GM19463 (cell line): ENCODE results near the gene BACE1-AS.
"Not testable (repeated sequence)": the region's sequence is repeated elsewhere in the genome, so short reads cannot be mapped to it uniquely, and the experiment has no call there.

Experiments used
- ATAC-seq: cut with Tn5 transposase; IDR thresholded peaks from one replicate; pipeline ENCODE4 v1.9.1; 2021; ENCODE audit warnings: mild to moderate bottlenecking, moderate library complexity; ENCODE audit not compliant: unreplicated experiment

BACE1-AS gene

DNA sequence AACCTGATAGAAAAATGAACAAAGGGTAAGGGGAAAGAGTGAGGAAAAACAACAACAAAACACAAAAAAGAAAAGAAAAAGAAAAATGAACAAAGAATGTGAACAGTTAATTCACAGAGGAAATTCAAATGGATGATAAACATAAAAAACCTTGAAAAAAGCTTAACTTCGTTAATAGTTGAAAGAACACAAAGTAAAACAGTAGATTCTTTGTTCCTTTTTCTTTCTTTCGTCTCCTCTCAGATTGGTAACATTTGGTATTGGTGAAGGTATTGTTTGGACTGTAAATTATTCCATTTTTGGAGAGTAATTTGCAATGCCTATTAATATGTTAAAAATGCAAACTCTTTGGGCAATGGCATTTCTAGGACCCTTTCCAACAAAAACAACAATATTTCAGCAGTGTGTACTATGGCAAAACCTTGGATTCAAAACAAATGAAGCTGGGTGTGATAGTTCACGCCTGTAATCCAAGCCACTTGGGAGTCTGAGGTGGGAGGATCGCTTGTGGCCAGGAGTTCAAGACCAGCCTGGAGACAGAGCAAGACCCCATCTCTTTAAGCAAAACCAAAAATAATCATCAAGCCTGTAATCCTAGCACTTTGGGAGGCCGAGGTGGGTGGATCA is 28.2 kb downstream of the BACE1-AS start:
- no peak for ATAC-seq

DNA sequence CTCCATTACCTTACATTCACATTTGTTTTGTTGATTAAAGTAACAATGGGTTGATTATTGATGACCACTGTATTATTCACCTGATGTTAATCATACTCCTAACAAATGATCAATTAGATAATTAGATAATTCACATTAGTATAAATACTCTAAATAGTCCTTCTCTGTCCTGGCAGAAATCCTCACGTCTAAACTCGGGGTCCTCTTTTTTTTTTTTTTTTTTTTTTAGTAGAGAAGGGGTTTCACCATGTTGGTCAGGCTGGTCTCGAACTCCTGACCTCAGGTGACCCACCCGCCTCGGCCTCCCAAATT is 36.1 kb downstream of the BACE1-AS start:
- not testable (repeated sequence) for ATAC-seq

DNA sequence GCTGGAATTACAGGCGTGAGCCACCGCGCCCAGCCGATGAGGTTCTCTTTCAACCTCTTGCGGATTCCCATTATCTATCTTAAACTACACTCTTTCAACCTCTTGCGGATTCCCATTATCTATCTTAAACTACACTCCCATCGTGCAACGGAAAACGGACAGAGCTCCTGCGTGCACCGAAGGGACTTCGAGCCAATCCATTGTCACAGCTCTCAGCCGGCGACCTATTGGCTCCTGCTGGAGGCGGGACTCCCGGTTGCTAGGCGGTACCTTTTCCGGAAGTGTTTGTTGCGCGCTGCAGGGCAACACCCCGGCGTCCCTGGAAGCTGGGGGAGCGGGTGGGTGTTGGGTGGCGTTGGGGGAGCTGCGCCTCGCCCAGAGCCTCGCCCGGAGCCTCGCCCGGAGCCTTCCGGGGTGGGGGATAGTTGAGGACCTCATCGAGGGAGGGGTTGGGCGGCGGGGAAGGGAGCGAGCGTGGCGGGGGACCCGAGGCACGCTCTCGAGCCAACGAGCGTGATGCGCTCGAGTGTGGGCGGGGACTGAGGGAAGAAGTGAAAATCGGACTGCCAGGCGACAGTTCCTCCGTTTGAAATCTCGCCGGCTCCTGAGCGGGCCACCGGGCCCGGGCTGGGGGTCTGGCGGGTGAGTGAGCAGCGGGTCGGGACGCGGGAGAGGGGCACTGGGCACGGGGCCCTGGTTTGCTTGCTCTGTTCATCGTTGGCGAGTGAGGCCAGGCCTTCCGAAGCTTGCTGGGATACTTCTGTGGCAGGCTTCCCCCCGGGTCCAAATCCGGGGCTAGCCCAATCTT is 36.6 kb downstream of the BACE1-AS start, which contains the start of gene CEP164:
TSS of gene CEP164 (plus strand) at position 288 of the 808 bp plus-strand sequence. CDS start 10,733 bp downstream, outside the sequence.
- ATAC-seq, result peak; percentile 96

DNA sequence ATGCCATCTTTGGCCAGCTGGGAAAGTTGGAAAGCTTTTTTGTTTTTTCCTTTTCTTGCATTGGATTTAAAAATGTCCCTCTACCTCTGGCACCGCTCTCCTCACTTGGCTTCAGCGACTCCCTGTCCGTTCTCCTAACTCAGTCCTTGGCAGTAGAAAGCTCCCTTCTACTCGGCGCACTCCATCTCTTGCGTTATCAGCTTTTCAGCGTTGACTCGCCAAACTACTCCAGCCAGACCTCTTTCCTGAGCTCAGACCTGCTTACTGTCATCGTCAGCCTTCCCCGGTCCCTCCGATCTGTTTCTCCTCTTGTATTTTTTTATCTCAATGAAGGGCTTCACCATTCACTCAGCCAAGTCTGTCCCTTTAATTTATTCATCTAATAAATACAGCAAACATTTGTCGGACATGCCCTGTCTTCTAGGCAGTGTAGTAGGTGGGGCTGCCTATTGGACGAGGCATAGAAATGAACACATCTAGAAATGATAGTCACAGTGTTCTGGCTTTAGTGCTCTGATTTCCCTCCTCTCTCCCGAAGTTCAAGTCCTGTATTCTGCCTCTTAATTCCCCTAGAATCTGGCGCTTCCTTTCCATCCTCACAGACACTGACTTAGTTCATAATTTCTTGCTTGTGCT is 37.3 kb downstream of the BACE1-AS start:
- peak; percentile 4 for ATAC-seq

DNA sequence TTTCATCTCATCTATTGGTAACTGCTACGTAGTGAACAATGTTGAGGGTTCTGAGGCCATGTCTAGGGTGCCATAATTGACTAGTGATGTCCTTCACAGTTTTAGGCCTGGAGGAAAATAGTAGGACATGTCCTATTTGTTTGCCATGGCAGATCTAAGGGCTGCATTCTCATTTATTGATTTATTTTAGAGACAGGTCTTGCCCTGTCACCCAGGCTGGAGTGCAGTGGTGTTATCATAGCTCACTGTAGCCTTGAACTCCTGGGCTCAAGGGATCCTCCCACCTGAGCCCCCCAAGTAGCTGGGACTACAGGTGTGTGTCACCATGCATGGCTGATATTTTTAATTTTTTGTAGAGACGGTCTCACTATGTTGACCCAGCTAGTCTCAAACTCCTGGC is 41.7 kb downstream of the BACE1-AS start:
- ATAC-seq, result no peak

DNA sequence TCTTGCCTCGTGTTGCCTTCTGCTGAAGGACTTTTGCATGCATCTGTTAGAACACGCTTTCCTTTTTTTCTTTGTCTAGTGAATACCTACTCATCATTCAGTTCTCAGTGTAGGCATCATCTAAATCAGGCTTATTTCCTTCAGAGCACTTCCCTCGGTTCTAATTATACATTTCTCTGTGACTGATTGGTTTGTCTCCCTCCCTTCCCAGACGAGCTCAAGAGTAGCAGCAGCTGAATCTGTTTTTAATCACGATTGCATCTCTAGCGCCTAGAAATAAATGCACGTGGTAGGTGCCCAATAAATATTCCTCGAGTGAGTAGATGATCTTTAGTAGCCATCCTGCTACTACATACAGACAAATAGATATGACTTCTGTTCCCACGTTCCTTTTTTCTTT is 42.8 kb downstream of the BACE1-AS start:
- no peak for ATAC-seq

DNA sequence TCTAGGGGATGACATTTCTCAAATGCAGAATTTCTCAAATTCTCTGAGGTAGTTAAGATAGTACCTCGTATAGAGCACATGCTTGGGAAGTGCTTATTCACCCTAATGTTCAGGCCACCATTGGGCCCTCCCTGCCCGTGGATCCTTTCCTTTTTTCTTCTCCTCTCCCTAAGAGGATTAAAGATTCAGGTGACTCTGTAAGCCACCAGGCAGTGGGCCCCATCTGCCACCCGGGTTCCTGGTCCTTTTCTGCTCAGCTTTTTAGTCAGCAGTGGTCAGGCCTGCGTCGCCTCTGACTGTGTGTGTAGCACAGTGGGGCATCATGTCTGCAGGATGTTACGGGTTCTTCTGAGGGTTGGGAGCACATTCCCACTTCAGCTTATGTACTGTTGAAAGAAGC is 43.8 kb downstream of the BACE1-AS start:
- no peak for ATAC-seq

DNA sequence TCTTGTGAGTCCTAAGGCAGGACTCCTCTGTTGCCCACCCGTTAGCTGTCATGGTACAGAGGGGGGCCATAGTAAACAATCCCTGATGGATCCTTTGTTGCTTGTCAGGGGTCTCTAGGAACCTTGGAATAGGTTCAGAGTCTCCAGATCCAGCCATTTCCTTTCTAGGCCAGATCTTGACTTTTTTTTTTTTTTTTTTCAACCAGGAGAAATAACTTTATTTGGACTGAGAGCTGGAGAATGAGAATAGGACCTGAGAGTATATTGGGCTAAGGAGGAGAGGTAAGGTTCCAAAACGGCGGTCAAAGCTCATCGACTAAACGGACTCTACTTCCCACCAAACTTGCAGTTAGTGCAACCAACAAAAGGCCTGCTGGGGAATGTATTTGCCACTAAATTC is 44.3 kb downstream of the BACE1-AS start:
- ATAC-seq, result no peak

DNA sequence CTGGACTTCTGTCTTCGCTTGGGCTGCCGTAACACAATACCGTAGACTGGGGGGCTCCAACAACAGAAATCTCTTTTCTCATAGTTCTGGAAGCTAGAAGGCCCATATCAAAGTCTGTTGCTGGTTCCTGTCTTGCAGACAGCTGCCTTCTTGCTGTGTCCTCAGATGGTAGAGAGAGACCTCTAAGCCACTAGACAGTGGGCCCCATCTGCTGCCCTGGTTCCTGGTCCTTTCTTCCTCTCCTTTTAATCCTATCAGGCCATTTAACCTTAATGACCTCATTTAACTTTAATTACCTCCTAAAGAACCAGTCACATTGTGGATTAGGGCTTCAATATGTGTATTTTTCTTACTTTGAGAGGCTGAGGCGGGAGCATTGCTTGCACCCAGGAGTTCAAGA is 45.9 kb downstream of the BACE1-AS start:
- no peak for ATAC-seq
